Neural progenitor cell (in vitro differentiated cells): ENCODE results near the gene RIPOR3. TPM values are rescaled to one million over a fixed set of nuclear protein-coding genes. Genes with fewer than 3 reads are reported as not detected.

Experiments
- DNase-seq: peaks from one replicate; pipeline ENCODE4 v3.0.0-alpha.2; 2016; ENCODE audit warnings: low spot score
- H2AFZ ChIP-seq: fragments of 200-600 bp; sonication (generic); replicated peaks from 2 replicates; pipeline ENCODE4 v1.6.1; 2016; ENCODE audit warnings: antibody characterized with exemption
- H3F3A ChIP-seq: fragments of 200-600 bp; sonication (generic); 2 replicates; pipeline ENCODE4 v1.6.1; 2016; ENCODE audit warnings: antibody characterized with exemption, low read depth
- H3K27ac ChIP-seq: fragments of 200-600 bp; sonication (generic); 2 replicates; pipeline ENCODE4 v1.5.1; 2016; ENCODE audit warnings: mild to moderate bottlenecking
- H3K27me3 ChIP-seq: fragments of 200-600 bp; sonication (generic); 2 replicates; pipeline ENCODE4 v1.6.1; 2016; ENCODE audit warnings: mild to moderate bottlenecking, moderate library complexity
- H3K36me3 ChIP-seq: fragments of 200-600 bp; sonication (generic); 2 replicates; pipeline ENCODE4 v1.5.1; 2016
- H3K4me1 ChIP-seq: fragments of 200-600 bp; sonication (generic); 2 replicates; pipeline ENCODE4 v1.6.1; 2016; ENCODE audit warnings: mixed run types
- H3K4me2 ChIP-seq: fragments of 200-600 bp; sonication (generic); 2 replicates; pipeline ENCODE4 v1.6.1; 2016
- H3K4me3 ChIP-seq: fragments of 200-600 bp; sonication (generic); 2 replicates; pipeline ENCODE4 v1.5.1; 2016
- H3K79me2 ChIP-seq: fragments of 200-600 bp; sonication (generic); 2 replicates; pipeline ENCODE4 v1.6.1; 2016; ENCODE audit warnings: low read depth
- H3K9ac ChIP-seq: fragments of 200-600 bp; sonication (generic); 2 replicates; pipeline ENCODE4 v1.6.1; 2016
- H3K9me3 ChIP-seq: fragments of 200-600 bp; sonication (generic); 2 replicates; pipeline ENCODE4 v1.5.1; 2016; ENCODE audit warnings: low read depth
- H4K20me1 ChIP-seq: fragments of 200-600 bp; sonication (generic); 2 replicates; pipeline ENCODE4 v1.6.1; 2016; ENCODE audit warnings: low read depth
- H3K27ac Mint-ChIP-seq: 3 replicates; pipeline ENCODE4 v1.8.0; 2021; ENCODE audit warnings: mixed read lengths
- H3K27me3 Mint-ChIP-seq: 2 replicates; pipeline ENCODE4 v1.8.0; 2022; ENCODE audit warnings: low read depth, mild to moderate bottlenecking, inconsistent platforms, moderate library complexity, mixed read lengths; ENCODE audit not compliant: insufficient read depth
- H3K36me3 Mint-ChIP-seq: 3 replicates; pipeline ENCODE4 v1.8.0; 2021; ENCODE audit warnings: mixed read lengths
- H3K4me1 Mint-ChIP-seq: 3 replicates; pipeline ENCODE4 v1.8.0; 2021; ENCODE audit warnings: mixed read lengths
- H3K4me3 Mint-ChIP-seq: 3 replicates; pipeline ENCODE4 v1.8.0; 2021; ENCODE audit warnings: mild to moderate bottlenecking, moderate library complexity, mixed read lengths
- H3K9me3 Mint-ChIP-seq: 3 replicates; pipeline ENCODE4 v1.8.0; 2020; ENCODE audit warnings: mixed read lengths
- EZH2 ChIP-seq: fragments of 200-600 bp; sonication (generic); IDR thresholded peaks from 2 replicates; pipeline ENCODE4 v1.6.1; 2017; ENCODE audit warnings: antibody characterized with exemption, mild to moderate bottlenecking, moderate library complexity
- EZH2phosphoT487 ChIP-seq: fragments of 200-600 bp; sonication (generic); IDR thresholded peaks from 2 replicates; pipeline ENCODE4 v1.6.1; 2017; ENCODE audit warnings: antibody characterized with exemption
- total RNA-seq: library from RNA; depleted of rRNA; stranded (reverse); fragments of >200 nt; gene quantifications from 2 replicates; pipeline ENCODE4 v1.2.3, GENCODE V29; 2015; ENCODE audit warnings: low replicate concordance
- TF ChIP-seq, protein P1 (sequence below): fragments of 200-600 bp; sonication (generic); IDR thresholded peaks from 2 replicates; pipeline ENCODE4 v1.5.1; 2017; ENCODE audit warnings: antibody characterized with exemption, mild to moderate bottlenecking

RIPOR3 gene
- total RNA-seq, 1 donor from 2014 or later, result 1.2 TPM

DNA sequence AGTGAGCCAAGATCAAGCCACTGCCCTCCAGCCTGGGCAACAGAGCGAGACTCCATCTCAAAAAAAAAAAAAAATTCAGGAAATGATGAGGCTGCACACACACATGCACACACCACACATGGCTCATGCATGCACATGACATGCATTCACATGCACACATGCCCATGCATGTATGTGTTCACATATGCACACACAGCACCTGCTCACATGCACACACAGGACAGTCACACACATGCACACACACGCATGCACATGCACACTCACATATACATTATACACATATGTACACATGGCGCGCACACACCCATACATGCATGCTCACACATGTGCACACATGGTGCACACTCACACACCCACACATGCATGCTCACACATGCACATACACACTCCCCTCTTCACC lies 22.5 kb downstream of the RIPOR3 start:
- no peaks in the 10 kb centered on the region for H3K4me1 ChIP-seq
- H3K27ac Mint-ChIP-seq, result peak overlapping the region; percentile 55

DNA sequence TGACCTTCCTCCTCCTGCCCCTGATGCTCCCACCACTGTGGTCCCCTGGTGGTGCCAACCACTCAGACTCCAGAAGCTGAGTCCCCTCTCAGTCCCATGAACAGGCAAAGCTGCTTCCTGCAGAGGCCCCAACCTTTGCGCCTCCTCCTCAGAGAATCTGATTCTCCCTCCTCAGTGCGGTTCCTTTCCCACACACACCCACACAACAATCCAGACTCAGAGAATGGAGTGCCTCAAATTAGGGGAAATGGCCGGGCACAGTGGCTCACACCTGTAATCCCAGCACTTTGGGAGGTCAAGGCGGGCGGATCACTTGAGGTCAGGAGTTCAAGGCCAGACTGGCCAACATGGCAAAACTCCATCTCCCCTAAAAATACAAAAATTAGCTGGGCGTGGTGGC lies 23.0 kb downstream of the RIPOR3 start:
- no peak for DNase-seq
- no peak overlapping the region for H3K4me2 ChIP-seq
- no peaks in the 10 kb centered on the region for H3K27me3 ChIP-seq
- H3K79me2 ChIP-seq, result no peaks in the 10 kb centered on the region
- no peaks in the 10 kb centered on the region for H3K4me1 ChIP-seq
- Mint-ChIP-seq H3K9me3 (no peaks in the 10 kb centered on the region), H3K4me1 (peaks cover 22% of the 10 kb centered on the region), H3K36me3 (no peaks in the 10 kb centered on the region), H3K4me3 (no peak overlapping the region), H3K27ac (peak overlapping the region; percentile 25), H3K27me3 (peaks cover 15% of the 10 kb centered on the region)
- no peaks in the 10 kb centered on the region for H3K9me3 ChIP-seq
- H4K20me1 ChIP-seq, result no peaks in the 10 kb centered on the region
- H3K4me3 ChIP-seq, result no peak overlapping the region
- no peaks in the 10 kb centered on the region for H3F3A ChIP-seq
- H2AFZ ChIP-seq, result no peak overlapping the region
- H3K9ac ChIP-seq, result no peak overlapping the region
- no peaks in the 10 kb centered on the region for H3K36me3 ChIP-seq
- TF ChIP-seq EZH2 (no peak), EZH2phosphoT487 (no peak)
- TF ChIP-seq, protein P1, sequence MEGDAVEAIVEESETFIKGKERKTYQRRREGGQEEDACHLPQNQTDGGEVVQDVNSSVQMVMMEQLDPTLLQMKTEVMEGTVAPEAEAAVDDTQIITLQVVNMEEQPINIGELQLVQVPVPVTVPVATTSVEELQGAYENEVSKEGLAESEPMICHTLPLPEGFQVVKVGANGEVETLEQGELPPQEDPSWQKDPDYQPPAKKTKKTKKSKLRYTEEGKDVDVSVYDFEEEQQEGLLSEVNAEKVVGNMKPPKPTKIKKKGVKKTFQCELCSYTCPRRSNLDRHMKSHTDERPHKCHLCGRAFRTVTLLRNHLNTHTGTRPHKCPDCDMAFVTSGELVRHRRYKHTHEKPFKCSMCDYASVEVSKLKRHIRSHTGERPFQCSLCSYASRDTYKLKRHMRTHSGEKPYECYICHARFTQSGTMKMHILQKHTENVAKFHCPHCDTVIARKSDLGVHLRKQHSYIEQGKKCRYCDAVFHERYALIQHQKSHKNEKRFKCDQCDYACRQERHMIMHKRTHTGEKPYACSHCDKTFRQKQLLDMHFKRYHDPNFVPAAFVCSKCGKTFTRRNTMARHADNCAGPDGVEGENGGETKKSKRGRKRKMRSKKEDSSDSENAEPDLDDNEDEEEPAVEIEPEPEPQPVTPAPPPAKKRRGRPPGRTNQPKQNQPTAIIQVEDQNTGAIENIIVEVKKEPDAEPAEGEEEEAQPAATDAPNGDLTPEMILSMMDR, result no peak
- no peak overlapping the region for H3K27ac ChIP-seq

More for the DNA sequence above, 22.5 kb downstream of the RIPOR3 start:
- Histone ChIP-seq H3K36me3 (no peaks in the 10 kb centered on the region), H3K4me2 (no peak overlapping the region), H3K79me2 (no peaks in the 10 kb centered on the region), H3F3A (no peaks in the 10 kb centered on the region), H3K4me3 (no peak overlapping the region), H3K9me3 (no peaks in the 10 kb centered on the region), H3K9ac (no peak overlapping the region), H3K27ac (no peak overlapping the region), H4K20me1 (no peaks in the 10 kb centered on the region), H3K27me3 (no peaks in the 10 kb centered on the region), H2AFZ (no peak overlapping the region)
- peaks cover 23% of the 10 kb centered on the region for H3K4me1 Mint-ChIP-seq
- H3K27me3 Mint-ChIP-seq, result peaks cover 15% of the 10 kb centered on the region
- no peak for DNase-seq
- TF ChIP-seq EZH2 (no peak), EZH2phosphoT487 (no peak)
- TF ChIP-seq, protein P1, result no peak
- H3K9me3 Mint-ChIP-seq, result no peaks in the 10 kb centered on the region
- H3K36me3 Mint-ChIP-seq, result no peaks in the 10 kb centered on the region
- no peak overlapping the region for H3K4me3 Mint-ChIP-seq

DNA sequence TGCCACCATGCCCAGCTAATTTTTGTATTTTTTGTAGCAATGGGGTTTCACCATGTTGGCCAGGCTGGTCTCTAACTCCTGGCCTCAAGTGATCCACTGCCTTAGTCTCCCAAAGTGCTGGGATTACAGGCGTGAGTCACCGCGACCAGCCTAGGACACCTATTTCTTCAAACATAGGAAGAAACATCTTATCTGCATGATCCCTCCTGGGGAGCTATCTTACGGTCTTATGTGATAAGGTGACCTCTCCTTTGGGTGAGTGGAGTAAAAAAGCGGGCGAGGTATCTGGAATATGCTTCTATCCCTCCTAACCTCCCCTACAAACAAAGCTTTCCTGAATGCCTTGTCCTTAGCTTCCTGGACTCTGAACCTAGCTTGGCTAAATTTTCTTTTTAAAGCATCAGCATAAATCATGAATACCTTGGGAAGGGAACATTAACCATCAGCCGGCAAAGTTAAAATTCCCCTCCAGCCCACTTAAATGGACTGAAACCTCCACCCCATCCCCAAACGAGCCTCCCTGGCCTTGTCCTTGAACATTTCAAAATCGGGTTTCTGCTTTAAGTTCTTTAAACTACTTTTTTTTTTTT lies 24.5 kb downstream of the RIPOR3 start:
- Mint-ChIP-seq H3K27me3 (peaks cover 22% of the 10 kb centered on the region), H3K4me3 (no peak overlapping the region), H3K27ac (no peak overlapping the region), H3K9me3 (no peaks in the 10 kb centered on the region), H3K4me1 (peaks cover 18% of the 10 kb centered on the region), H3K36me3 (no peaks in the 10 kb centered on the region)
- TF ChIP-seq EZH2 (no peak), EZH2phosphoT487 (no peak)
- TF ChIP-seq, protein P1, result no peak
- Histone ChIP-seq H4K20me1 (no peaks in the 10 kb centered on the region), H3K27ac (no peak overlapping the region), H3K4me2 (no peak overlapping the region), H3K9ac (no peak overlapping the region), H3K27me3 (no peaks in the 10 kb centered on the region), H3K4me3 (no peak overlapping the region), H3K9me3 (no peaks in the 10 kb centered on the region), H3F3A (peaks cover 3% of the 10 kb centered on the region), H3K4me1 (no peaks in the 10 kb centered on the region), H3K36me3 (no peaks in the 10 kb centered on the region), H2AFZ (no peak overlapping the region), H3K79me2 (no peaks in the 10 kb centered on the region)
- no peak for DNase-seq
